ENCODE data around the gene HEPACAM2. TPM values are rescaled to one million over a fixed set of nuclear protein-coding genes. Genes with fewer than 3 reads are reported as not detected.
A peak's percentile ranks its signal among the peaks of the same experiment; 100 is the strongest.

The HEPACAM2 gene
- total RNA-seq, result not detected in 2 replicates
- polyA plus RNA-seq (2012), result 0.04 TPM

DNA sequence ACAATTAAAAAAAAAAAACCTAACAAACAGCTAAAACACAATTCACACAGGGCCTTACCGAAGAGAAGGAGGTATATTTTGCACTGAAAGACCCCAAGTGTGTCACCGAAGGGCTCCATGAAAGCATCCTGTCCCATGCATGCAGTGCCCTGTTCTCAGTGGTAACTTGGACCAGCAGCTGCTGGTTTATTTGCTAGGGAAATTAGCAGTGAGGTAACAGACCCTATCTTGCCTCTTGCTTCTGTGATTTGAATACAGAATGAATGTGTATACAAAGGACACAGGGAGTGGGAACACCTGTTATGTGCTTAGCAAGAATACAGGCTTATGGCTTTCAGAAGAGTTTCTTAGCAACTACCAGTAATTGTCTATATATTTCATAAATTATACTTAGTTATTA lies at the start of gene HEPACAM2:
TSS of gene HEPACAM2 (minus strand) at position 160 of the 400 bp plus-strand sequence.
- no peak for DNase-seq (ENCODE audit: low read depth)

DNA sequence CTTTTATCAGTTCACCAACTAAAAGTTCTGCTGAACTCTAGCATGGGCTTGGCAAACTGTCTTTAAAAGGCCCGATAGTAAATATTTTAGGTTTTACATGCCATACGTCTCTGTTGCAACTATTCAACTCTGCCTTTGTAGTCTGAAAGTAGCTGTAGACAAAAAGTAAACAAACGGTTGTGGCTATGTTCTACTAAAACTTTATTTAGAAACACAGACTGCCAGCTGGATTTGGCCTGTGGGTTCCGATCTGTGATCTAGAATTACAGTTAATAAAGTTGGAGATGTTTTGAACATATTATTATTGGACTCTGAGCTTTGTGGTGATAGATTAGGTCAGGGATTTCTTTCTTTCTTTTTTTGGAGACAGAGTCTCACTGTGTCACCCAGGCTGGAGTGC lies 39.0 kb upstream of the HEPACAM2 start:
- peak; percentile 46 for DNase-seq (ENCODE audit: low read depth)

DNA sequence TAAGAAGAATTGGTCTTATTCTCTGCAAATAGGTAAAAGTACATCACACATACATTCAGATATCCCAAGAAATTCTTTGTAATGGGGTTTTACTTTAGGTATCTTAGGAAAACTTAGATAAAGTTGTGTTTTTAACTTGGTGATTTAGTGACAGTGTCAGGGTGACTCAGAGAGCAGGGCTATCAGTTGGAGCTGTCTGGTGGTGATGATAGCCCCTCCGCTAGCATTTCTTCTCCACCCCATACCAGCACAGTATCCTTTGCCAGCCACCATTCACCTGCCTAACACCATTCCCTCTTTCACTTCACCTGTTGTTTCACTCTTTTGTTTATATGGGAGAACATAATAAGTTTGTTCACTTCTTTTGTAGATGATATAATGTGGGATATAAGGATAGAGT lies 36.3 kb upstream of the HEPACAM2 start:
- no peak for DNase-seq (ENCODE audit: low read depth)

DNA sequence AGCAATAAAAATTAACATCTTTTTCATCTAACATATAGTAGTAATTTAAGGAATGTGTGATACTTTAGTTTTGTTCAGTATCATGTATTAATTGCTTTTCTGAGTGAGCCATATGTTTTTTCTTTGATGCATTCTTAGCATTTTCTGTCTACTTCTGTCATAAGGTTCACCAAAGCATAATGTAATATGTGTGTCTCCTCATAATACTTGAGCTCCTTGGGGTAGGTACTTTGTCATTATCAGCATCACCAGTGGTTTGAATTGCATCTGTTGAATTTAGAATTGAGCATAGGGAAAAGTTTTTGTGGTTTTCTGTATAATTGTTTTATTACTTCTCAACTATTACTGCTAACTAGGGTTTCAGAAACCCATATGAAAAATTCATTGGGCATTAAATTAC lies 32.4 kb upstream of the HEPACAM2 start:
- no peak for DNase-seq (ENCODE audit: low read depth)

DNA sequence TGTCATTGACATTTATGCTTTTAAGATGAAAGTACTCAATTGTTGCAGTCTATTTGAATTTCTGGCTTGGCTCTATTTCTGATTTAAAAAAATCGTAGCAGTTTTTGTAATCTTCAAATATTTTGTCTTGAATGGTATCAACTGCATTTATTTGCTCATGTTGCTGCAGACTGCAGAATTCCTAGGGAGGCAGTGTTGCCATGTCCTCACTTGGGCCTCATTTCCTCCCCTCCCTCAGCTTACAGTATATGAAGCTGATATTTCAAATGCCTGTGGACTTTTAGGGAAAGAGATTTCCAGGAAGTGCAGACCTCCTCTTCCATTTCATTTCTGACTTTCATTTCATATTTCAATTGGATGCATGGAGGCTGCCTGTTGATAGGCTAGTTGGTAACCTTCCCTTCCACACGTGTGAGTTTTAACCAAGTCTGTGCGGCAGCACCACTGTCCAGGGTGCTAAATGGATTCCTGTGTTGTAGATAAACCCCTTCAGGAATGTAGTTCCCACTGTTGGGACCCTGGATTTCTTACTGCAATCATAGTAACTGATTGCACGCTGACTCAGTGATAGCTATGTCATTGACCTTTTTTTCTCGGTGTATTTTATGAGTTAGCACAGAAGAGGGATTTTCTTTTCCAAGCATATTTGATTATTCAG lies 23.4 kb upstream of the HEPACAM2 start:
- peak; percentile 45 for DNase-seq (ENCODE audit: low read depth)

DNA sequence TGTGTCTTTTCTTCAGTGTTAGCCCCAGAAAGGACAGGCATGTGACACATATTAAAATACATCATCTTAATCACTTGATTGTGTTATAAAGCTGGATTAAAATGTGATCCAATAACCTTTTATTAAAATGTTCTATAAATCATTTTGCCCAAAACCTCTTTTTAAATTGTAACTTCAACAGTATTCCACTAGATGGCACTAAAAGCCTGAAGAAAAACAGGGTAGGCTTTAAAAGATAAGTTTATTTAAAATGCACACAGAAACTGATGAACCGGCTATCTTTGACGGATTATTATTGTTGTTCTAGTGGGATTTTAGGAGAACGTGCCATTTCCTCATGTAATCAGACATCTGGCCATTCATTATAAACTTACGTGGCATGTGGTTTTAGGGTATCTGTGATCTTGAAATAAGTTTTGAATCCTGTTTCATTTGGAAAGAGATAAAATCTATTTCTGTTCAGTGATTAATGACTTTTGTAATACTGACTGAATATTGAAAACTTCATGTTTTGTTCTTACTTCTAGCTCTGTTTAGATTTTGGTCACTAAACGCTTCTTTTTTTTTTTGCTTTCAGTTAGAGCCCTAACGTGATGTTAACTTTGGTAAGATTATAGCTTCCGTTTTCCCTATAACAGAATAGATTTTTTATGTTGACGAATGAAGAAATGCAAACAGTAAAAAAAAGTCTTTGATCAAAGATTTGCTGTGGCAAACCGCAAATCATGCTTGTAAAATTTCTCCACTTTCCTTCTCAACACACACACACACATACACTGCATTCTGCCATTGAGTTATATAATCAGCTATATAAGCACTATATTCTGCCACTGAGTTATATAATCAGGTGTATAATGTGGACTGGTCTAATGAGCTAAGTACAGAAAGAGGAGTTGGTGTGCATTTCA lies 19.5 kb upstream of the HEPACAM2 start:
- DNase-seq (ENCODE audit: low read depth), result peak; percentile 61

DNA sequence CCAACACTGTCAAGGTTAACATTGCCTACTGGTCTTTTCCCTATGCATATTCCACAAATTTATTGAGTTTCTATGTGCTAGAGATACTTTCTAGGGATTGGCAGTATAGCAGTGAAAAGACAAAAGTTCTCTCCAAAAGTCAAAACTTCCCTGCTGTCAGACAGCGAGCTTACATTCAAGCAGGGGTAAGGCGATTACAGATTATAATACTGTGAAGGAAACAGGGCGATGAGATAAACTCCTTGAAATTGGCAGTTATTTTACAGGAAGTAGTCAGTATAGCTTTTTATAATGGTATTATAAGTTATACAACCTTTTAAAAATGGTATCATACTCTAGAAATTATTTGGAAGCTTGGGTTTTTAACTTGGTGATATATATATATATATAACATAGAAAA lies 15.8 kb upstream of the HEPACAM2 start:
- DNase-seq (ENCODE audit: low read depth), result no peak

DNA sequence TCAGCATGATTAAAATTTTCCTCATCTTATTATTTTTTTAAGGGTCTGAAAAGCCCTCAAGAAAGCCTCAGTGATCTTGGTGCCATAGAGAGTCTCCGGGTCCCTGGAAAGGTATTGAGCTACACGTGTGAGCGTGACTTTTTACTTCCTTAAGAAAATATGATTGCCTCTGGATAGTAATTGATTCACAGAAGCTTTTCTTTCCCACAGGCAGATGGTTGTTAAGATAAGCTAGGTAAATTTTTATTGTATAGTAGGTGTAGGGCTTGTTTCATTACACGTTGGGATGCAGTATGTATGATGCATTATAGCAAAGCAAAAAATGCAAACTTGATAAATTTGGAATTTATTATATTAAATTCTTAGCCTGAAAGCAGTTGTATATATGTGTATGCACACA lies 13.6 kb upstream of the HEPACAM2 start:
- no peak for DNase-seq (ENCODE audit: low read depth)

DNA sequence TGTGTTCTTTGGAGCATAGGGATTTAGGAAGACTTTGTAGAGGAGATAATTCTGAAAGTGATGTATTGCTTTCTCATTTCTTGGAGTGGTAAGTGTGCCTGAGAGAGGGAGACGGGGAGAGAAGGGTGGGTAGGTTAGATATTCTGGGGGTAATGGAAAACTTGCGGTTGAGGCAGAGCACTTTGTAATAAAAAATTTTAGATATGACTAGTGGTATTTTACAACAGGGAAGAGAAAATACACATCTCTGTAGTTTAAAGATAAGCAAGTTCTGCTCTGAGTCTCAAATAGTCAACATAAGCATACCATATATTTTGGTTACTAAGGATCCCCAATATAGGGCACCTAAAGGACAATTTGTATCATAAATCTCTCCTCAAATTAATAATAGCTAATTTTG lies 12.5 kb upstream of the HEPACAM2 start:
- DNase-seq (ENCODE audit: low read depth), result no peak

DNA sequence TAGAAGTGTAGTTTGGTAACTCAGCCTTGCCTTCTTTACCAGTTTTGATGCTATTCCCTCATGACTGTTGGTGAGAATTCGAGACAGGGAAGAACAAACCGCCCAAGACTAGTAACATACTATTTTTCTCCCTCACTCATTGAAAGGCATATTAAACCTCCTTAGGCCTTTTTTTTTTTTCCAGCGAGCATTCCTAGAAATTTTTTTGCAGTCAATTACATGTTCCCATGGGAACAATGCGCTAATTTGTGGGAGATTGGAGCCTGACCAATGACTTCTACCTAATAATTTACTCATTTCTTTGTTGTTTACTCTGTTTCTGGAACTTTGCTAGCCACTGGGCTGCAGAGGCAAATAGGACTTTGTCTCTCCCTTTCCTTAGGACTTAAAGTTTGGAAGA lies 11.9 kb upstream of the HEPACAM2 start:
- DNase-seq (ENCODE audit: low read depth), result no peak

DNA sequence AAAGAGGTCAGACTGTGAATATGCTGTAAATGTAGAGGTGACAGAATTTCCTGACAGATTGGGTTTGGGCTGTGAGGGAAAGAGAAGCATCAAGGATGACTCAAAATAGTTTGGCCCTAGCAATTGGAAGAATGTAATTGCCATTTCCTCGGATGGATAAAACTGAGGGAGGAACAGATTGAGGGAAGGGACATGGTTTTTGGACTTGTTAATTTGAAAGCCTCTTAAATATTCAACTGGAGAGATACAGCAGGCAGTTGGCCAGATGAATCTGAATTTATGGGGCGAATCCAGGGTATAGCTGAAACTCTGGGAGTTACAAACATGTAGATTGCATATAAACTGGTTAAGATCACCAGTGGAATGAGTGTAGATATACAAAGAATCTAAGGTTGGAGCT lies 9.3 kb upstream of the HEPACAM2 start:
- DNase-seq (ENCODE audit: low read depth), result no peak

DNA sequence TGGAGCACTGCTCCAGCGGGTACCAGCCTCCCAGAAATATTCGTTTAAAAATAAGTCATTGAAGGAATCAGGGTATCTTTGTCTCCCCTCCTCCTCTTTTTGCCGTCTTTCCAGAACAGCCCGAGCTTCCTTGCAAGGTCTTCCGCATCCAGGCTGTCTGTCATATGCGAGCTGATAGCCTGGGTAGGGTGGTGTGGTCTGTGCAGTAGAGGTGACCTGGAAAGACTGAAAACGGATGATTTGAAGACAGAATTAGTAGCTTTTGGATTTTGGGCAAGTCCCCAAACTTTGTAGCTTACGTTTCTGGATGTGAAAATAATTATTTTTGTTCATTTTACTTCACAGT lies 6.4 kb upstream of the HEPACAM2 start:
- DNase-seq (ENCODE audit: low read depth), result no peak

DNA sequence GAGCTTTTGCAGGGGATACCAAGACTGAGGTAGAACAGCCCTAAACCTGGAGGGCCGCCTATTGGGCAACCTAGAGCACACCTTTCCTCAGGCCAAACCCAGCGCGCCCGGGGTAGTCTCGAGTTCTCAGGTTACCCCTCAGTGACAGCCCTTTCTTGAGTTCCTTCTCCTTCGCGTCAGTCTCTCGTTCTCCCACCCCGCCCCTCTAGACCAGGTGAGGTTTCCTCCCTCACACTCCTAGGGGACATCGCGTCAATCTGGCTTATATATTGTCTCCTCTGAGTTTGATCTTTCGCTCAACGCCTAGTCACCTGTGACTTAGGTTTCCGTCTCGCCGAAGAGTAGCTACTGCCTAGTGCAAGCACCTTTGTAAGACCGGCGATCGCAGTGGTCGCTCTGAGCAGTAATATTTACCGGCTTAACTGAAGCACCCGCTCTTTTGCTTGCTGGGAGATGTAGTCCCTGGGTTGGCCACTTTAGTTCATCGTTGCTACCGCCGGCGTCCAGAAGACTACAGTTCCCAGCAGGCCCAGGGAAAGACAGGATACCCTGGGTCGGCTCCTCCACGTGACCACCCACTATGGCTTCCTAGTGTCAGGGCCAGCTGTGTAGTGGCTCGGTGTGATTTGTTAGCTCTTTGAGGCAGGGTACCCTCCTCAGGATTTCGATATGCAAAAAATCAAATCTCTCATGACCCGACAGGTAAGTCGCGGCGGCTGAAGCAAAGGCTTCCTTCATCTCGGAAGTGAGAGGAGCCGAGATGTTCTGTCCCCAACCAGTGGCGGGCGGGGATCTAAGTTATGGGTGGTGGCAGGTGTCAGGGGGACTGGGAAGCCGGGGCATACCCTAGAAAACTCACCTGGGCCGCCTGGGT lies 5.8 kb upstream of the HEPACAM2 start, which contains the start of gene VPS50:
TSS of gene VPS50 (plus strand) at position 568 of the 874 bp plus-strand sequence. CDS start at position 670, 102 bp downstream.
- DNase-seq (ENCODE audit: low read depth), result peak; percentile 100

DNA sequence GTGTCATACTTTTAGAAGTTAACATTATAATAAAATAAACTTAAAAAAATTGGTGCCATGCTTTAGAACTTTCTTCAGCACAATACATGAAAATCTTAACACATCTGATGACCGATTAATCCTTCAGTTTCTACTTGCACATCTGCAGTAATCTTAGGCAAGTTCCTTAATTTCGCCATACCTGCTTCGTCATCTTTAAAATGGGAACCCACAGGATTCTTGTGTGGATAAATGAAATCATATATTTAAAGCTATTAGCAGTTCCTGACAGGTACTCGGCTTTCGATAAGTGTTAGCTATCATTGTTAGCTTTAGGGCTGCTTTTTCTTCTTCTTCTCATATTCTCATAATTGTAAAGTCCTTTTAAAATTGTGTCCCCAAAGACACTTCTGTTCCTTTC lies 5.0 kb upstream of the HEPACAM2 start:
- DNase-seq (ENCODE audit: low read depth), result no peak

DNA sequence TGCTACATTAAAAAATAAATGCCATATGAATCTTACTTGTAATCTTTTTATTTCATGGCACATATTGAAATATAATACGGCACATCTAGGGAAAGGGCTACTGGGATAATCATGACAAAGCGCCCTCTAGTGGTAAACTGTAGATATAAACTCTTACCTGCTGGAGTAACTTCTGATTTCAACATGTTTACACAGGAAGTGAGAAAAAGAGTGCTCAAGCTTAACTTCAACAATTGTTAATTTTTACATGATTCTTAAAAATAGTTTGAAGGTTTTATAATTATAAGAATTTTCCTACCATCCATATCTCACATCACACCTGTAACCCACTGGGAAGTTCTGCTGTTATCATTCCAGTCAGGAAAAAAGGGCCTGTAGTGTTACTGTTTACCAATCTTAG lies 2.0 kb upstream of the HEPACAM2 start:
- DNase-seq (ENCODE audit: low read depth), result peak; percentile 76

DNA sequence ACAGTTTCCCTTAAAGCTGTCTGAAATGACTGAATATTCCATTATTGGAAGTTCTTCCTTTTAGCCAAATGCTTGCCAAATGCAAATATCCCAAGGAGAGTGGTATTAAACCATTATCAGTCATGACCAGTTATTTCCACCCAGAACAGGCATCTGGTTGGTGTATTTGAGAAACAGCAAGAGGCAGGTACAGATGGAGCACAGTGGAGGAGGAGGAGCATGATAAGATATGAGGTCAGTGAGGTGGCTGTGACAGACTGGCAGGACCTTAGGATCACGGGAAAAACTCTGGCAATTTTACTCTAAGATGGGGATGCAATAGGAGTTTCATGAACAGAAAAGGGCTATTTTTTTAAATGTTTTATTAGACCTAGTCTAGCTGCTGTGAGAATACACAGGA lies 6.4 kb downstream of the HEPACAM2 start:
- no peak for DNase-seq (ENCODE audit: low read depth)

DNA sequence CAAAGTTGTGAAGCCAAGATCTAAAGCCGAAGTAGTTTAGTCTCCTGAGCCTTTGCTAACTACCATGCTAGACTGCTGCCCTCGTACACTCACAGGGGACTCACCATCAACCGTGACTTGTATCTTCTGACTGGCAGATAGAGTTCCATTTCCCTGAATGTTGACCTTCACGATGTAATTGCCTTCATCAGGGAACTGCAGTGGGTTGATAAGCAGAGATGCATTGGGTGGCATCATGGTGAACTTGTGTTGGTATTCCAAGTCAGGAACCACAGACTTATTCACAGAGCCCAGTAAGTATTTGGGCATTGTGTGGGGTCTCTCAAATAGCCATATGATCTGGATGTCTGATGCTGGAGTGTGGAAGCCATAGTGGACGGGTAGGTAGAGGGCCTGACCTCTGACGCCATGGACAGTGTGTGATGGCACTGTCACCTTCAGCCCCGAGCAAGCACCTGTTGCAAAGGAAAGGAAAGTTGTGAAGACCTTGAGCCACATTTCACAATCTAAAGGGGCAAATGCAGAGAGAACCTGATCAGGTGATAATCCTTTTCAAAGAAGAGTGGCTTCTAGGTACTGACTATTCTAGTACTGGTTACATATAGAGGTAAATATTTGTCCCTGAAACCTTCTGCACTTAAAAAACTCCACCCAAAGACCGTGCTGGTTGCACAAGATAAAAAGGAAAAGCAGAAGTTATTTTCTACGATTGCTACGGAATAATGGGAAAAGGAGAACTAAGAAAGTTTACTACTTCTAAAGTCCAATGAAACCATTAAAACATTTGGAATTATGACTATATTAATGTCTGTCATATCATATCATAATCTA lies 7.1 kb downstream of the HEPACAM2 start:
- DNase-seq (ENCODE audit: low read depth), result no peak

DNA sequence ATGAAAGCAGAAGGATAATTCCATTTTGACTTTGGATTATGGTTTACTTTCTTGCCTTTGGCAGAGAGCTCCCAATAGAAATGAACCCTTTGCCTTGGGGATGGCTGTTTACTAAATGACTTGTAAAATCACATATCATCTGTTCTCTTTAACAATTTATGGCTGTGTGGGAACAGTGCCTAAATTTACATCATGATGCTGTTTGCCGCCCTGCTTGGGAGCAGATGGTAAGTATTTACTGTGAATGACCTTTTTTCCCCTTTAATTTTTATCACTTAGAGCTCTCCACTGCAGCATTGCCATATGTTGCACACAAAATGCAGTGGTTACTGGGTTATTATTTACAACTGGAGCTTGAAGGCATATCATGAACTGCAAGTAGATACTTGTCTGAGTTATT lies 13.4 kb downstream of the HEPACAM2 start:
- DNase-seq (ENCODE audit: low read depth), result no peak

DNA sequence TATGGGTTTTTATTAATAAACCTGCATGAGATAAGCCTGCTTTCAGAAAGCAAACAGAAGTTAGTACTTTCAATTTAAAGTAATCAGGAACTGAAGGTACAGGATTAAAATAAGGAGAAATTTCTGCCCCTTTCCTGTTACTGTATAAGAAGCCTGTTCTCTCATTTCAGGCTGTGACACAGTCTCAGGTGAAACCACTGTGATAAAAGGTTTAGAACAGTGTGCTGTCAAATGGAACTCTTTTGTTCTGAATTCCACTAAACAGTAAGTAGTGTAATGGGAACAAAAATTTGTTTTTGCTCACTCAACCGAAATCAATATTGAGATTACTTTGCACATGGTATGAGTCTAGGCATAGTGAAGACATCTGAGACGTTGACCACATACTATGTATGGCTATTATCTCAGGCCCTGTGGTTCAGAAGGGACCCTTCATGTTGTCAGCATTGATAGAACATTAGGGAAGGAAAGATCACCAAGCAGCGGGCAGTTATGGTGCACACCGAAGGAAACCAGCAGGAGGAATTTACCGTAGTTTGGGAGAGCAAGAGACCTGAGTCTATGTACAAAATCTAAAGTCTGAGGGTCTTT lies 14.9 kb downstream of the HEPACAM2 start:
- no peak for DNase-seq (ENCODE audit: low read depth)

DNA sequence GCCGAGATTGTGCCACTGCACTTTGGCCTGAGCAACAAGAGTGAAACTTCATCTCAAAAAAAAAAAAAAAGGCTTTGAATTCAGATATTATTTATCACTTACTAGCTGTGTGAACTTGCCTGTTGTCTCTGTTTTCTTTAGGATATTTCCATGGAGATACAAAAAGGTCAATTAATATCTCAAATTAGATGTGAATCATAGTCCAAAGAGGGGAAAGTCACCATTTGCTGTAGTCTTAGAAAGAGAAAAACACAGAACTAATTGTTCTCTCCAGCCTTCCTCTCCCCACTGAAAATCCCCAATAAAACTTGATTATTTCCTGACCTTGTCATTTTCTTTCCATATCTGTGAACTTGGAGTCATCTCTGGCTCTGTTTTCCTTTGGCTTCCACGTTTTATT lies 21.2 kb downstream of the HEPACAM2 start:
- DNase-seq (ENCODE audit: low read depth), result no peak
